Choroid plexus epithelial cell (primary cell): ENCODE data around the gene MACO1.

Experiments used
- DNase-seq: peaks from one replicate; pipeline ENCODE4 v3.0.0-alpha.2; 2010; ENCODE audit warnings: low read depth
- H3K4me3 ChIP-seq: 2 replicates; pipeline ENCODE4 v1.5.1; 2011; ENCODE audit warnings: low read depth, mild to moderate bottlenecking, control low read depth, low read length, moderate library complexity
- TF ChIP-seq, protein P1 (sequence below): conservative IDR thresholded peaks from 2 replicates; pipeline ENCODE4 v1.5.1; 2011; ENCODE audit warnings: low read depth, mild to moderate bottlenecking, control low read depth, inconsistent platforms, low read length, moderate library complexity

The MACO1 gene

DNA sequence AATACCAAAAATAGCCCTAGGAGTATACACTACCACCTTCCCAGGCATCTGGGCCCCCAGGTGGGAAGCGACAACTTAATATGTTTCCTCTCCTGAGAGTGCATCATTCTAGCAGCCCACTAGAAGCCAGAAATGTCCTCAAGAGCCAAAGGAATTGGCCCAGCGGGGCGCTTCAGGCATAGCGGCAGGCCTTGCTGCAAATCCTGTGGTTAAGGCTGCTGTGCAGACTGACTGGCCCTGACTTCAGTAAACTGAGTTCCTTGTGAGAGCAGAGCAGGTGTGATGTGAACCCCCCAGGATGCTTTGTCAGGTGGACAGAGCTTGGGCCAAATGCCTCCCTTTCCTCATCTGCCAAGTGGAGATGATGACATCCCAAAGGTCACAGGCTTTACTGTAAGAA, 83.0 kb downstream of the MACO1 start:
- no peak for DNase-seq
- no peak overlapping the region for H3K4me3 ChIP-seq
- TF ChIP-seq, protein P1, sequence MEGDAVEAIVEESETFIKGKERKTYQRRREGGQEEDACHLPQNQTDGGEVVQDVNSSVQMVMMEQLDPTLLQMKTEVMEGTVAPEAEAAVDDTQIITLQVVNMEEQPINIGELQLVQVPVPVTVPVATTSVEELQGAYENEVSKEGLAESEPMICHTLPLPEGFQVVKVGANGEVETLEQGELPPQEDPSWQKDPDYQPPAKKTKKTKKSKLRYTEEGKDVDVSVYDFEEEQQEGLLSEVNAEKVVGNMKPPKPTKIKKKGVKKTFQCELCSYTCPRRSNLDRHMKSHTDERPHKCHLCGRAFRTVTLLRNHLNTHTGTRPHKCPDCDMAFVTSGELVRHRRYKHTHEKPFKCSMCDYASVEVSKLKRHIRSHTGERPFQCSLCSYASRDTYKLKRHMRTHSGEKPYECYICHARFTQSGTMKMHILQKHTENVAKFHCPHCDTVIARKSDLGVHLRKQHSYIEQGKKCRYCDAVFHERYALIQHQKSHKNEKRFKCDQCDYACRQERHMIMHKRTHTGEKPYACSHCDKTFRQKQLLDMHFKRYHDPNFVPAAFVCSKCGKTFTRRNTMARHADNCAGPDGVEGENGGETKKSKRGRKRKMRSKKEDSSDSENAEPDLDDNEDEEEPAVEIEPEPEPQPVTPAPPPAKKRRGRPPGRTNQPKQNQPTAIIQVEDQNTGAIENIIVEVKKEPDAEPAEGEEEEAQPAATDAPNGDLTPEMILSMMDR: no peak

DNA sequence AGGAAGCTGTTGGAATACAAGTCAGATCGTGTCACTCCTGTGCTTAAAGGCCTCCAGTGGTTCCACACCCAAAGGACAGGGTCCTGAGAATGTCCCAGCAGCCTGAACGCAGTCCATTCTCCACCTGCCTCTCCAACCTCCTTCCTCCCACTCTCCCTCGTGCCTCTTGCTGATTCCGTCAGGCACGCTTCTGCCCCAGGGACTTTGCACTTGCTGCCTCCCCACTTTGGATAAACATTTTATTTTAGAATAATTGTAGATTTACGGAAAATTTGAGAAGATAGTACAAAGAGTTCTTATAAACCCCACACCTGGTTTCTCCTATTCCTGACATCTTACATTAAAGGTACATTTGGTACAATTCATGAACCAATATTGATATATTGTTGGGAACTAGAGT, 84.3 kb downstream of the MACO1 start:
- no peak for DNase-seq
- H3K4me3 ChIP-seq: no peak overlapping the region
- TF ChIP-seq, protein P1: no peak

GRCh38 chr1:25516686-25517085, 86.0 kb downstream of the MACO1 start:
- DNase-seq: no peak
- no peak overlapping the region for H3K4me3 ChIP-seq
- TF ChIP-seq, protein P1: no peak

DNA sequence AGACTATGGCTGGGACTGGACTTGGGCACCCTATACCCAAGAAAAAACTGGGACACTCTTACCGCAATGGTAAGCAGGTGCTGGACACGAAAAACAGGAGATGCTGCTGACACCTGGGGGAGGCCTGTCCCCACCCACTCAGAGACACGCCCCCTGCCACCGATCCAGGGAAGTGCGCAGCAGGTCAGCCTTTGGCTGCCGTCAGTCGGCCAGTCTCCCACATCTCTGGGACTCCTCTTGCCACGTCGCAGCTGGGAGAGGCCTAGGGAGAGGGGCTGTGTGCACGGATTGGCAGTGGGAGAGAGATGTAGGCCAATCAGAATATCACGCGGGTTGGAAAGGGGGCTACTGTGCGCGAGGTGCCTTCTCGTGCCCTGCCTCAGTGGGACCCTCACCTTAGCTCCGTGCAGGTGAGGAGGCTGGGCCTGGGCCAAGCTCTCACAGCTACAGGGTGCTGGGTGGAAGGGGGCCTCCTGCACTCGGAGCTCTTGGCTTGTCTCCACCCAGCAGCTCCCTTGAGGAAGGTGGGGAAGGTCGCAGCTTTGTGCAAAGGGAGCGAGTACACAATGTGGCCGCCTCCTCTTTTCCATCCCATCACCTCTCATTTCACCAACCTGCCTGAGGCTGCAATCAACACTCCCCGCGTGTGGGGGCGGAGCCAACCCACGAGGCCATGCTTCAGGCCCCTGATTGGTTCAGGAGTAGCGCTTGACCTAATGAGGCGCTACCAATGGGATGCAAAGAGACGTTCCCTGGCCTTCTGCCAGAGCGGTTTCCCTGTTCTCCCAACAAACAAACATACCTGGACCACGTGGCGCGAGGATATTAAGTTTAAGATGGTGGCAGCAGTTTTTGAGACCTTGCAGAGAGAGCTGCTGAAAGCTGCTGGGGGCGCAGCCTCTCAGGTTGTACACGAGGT, 87.0 kb downstream of the MACO1 start:
- no peak overlapping the region for H3K4me3 ChIP-seq
- DNase-seq: no peak
- TF ChIP-seq, protein P1: no peak

DNA sequence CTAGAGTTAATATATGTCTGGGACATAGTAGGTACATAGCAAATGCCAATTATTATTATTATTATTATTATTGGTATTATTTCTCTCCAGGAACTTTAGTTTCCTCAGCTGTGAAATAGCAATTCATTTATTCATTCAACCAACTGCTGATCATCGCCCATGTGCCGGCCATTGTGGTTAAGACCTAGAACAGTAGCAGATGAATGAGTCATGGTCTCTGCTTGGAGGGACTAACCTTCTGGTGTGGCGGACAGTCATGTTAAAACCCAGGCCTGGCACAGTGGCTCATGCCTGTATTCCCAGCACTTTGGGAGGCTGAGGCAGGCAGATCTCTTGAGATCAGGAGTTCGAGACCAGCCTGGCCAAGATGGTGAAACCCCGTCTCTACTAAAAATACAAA, 88.9 kb downstream of the MACO1 start:
- TF ChIP-seq, protein P1: no peak
- DNase-seq: peak; percentile 83
- no peak overlapping the region for H3K4me3 ChIP-seq

DNA sequence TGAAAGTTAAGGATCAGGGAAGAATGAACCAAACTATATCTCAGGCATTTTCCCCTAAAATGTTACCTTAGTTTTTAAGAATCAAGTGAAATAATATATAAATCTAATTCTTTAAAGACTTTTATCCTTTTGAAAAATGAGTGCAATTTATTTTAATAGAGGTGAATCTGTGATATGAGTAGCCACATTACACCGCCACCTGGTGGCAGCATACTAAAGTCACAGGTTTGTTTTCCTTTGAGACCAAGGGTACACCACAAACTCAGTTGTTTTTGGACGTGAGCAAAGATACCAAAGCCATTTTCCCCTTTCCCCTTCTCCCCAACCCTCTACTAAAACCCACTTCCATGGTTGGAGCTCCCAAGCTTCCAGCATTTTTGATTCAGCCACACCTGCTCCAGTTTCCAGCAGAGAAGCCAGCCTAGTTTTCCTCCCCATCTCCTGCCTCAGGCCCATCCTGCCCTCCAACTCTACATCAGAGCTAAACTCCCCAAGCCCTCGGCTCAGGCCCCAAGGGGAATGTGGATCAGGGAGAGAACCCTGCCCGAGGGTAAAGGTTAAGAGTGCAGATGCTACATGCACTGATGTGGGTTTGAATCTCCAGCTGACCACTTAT, 89.9 kb downstream of the MACO1 start:
- TF ChIP-seq, protein P1: peak; percentile 79
- H3K4me3 ChIP-seq: no peak overlapping the region
- DNase-seq: peak; percentile 83
